Spleen (tissue), 7 donors: ENCODE measurements around the gene PROM1.

Experiments
- POLR2AphosphoS5 ChIP-seq, 3 donors: sonication (generic); formaldehyde crosslinking; IDR thresholded peaks; one replicate each; pipeline ENCODE4 v1.5.1; 2017; ENCODE audit warnings: antibody characterized with exemption in 3 of 3
- TF ChIP-seq, protein P1 (sequence below), 11 experiments: fragments of 200-600 bp in 7 of 11; fragments of 450-650 bp in 4 of 11; sonication (generic) in 4 of 11; IDR thresholded peaks in 8 of 11; conservative IDR thresholded peaks in 3 of 11; 1 replicate in 7 of 11; 2 replicates in 4 of 11; pipeline versions ENCODE4 v1.4.0 to v1.8.0; 2016 to 2021; ENCODE audit warnings: antibody characterized with exemption in 11 of 11, inconsistent platforms in 4 of 11, mild to moderate bottlenecking in 1 of 11
- donor health status: DM: no; HTN: no; CAD: no; lungs with moderate emphysema.
- donor health status: DM: no; HTN: no; CAD: no.
- donor health status: DM: no; HTN: no; CAD: no.

DNA sequence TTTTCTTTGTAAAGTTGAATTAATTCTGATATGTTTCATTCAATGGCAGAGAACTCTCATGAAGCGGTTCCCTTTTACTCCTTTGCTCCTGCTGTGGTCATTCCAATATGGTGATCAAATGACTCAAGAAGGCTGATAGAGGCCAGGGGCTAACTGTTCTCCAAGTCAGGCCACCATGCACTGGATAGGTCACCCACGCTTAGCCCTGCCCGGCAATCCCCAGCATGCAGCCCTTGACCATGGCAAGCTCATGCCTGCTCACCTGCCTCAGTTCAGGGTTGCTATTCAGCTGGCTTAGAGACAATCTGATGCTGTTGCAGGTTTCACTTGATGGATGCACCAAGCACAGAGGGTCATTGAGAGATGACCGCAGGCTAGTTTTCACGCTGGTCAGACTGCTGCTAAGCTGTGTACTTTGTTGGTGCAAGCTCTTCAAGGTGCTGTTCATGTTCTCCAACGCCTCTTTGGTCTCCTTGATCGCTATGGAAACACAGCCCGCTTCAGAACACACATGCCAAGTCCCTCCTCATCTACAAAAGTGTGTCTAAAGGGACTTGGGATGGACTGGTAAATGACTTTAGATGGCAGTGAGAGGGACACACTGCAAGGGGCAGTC lies 65.7 kb downstream of the PROM1 start:
- TF ChIP-seq, protein P1, sequence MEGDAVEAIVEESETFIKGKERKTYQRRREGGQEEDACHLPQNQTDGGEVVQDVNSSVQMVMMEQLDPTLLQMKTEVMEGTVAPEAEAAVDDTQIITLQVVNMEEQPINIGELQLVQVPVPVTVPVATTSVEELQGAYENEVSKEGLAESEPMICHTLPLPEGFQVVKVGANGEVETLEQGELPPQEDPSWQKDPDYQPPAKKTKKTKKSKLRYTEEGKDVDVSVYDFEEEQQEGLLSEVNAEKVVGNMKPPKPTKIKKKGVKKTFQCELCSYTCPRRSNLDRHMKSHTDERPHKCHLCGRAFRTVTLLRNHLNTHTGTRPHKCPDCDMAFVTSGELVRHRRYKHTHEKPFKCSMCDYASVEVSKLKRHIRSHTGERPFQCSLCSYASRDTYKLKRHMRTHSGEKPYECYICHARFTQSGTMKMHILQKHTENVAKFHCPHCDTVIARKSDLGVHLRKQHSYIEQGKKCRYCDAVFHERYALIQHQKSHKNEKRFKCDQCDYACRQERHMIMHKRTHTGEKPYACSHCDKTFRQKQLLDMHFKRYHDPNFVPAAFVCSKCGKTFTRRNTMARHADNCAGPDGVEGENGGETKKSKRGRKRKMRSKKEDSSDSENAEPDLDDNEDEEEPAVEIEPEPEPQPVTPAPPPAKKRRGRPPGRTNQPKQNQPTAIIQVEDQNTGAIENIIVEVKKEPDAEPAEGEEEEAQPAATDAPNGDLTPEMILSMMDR (IDR thresholded peaks at IDR 0.05 in 8 of 11, conservative IDR thresholded peaks at IDR 0.05 in 3 of 11) = no peak
- TF ChIP-seq POLR2AphosphoS5 (IDR thresholded peaks at IDR 0.05) = no peak
